Ishikawa (cell line): ENCODE results near the gene AHI1.

Experiments used
- CEBPB ChIP-seq: IDR thresholded peaks from 2 replicates; pipeline ENCODE4 v1.6.1; 2012
- CREB1 ChIP-seq: IDR thresholded peaks from 2 replicates; pipeline ENCODE4 v1.6.1; 2012; ENCODE audit warnings: low read depth
- EGR1 ChIP-seq: IDR thresholded peaks from 2 replicates; pipeline ENCODE4 v1.6.1; 2012
- EP300 ChIP-seq: IDR thresholded peaks from 2 replicates; pipeline ENCODE4 v1.6.1; 2012; ENCODE audit warnings: borderline replicate concordance
- FOXM1 ChIP-seq: IDR thresholded peaks from 2 replicates; pipeline ENCODE4 v1.6.1; 2012; ENCODE audit warnings: low read depth, borderline replicate concordance
- NFIC ChIP-seq: IDR thresholded peaks from 2 replicates; pipeline ENCODE4 v1.6.1; 2012
- RAD21 ChIP-seq: IDR thresholded peaks from 2 replicates; pipeline ENCODE4 v1.6.1; 2012; ENCODE audit warnings: low read depth
- TAF1 ChIP-seq: IDR thresholded peaks from 2 replicates; pipeline ENCODE4 v1.6.1; 2012; ENCODE audit warnings: low read depth, mild to moderate bottlenecking
- TEAD4 ChIP-seq: IDR thresholded peaks from 2 replicates; pipeline ENCODE4 v1.6.1; 2012
- YY1 ChIP-seq: IDR thresholded peaks from 2 replicates; pipeline ENCODE4 v1.6.1; 2012; ENCODE audit warnings: low read depth
- ZBTB7A ChIP-seq: IDR thresholded peaks from 2 replicates; pipeline ENCODE4 v1.6.1; 2012; ENCODE audit warnings: low read depth
- TF ChIP-seq, protein P1 (sequence below): IDR thresholded peaks from 2 replicates; pipeline ENCODE4 v1.6.1; 2012
- TF ChIP-seq, protein P2 (sequence below): IDR thresholded peaks from 2 replicates; pipeline ENCODE4 v1.6.1; 2012; ENCODE audit warnings: low read depth, mild to moderate bottlenecking
- TF ChIP-seq, protein P3 (sequence below): IDR thresholded peaks from 2 replicates; pipeline ENCODE4 v1.6.1; 2012

DNA sequence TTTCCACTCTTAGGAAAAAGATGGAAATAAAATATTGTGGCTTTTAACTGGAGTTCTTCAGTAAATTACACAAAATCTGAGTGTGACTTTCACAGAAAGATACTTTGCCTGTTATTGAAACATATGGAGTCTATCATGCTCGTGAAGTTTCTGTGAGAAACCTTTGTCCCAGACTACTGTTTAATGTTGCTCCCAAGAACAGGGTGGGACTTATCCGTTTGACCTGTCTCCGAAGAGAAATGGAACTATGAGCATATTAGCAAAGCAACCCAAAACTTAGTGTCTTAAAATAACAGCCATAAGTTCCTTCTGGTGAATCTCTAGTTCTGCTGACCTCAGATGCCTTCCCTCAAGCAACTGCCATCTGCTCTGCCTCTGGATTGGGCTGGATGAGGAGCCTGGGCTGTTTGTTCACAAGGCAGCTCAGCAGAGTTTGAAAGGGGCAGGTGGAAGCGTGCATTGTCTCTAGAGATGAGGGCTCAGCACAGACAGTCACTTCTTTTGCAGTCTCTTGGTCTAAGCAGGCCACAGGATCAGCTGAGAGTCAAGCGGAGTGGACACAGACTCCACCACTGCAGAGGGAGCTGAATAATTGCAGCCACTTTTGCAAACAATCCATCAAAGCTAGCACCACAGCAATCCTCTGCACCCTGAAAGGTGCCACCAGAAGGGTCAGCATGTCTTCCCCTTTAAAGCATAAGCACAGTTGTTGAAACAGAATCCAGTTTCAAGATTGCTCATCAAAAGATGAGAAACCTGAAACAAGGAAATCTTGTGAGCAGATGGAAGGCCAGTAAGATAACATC lies 263.7 kb downstream of the AHI1 start:
- TF ChIP-seq YY1 (no peak), TAF1 (no peak), EP300 (no peak), ZBTB7A (no peak), RAD21 (no peak), CEBPB (no peak), CREB1 (no peak), EGR1 (no peak), TEAD4 (no peak), FOXM1 (no peak), NFIC (no peak)
- TF ChIP-seq, protein P1, sequence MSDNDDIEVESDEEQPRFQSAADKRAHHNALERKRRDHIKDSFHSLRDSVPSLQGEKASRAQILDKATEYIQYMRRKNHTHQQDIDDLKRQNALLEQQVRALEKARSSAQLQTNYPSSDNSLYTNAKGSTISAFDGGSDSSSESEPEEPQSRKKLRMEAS, result no peak
- TF ChIP-seq, protein P2, sequence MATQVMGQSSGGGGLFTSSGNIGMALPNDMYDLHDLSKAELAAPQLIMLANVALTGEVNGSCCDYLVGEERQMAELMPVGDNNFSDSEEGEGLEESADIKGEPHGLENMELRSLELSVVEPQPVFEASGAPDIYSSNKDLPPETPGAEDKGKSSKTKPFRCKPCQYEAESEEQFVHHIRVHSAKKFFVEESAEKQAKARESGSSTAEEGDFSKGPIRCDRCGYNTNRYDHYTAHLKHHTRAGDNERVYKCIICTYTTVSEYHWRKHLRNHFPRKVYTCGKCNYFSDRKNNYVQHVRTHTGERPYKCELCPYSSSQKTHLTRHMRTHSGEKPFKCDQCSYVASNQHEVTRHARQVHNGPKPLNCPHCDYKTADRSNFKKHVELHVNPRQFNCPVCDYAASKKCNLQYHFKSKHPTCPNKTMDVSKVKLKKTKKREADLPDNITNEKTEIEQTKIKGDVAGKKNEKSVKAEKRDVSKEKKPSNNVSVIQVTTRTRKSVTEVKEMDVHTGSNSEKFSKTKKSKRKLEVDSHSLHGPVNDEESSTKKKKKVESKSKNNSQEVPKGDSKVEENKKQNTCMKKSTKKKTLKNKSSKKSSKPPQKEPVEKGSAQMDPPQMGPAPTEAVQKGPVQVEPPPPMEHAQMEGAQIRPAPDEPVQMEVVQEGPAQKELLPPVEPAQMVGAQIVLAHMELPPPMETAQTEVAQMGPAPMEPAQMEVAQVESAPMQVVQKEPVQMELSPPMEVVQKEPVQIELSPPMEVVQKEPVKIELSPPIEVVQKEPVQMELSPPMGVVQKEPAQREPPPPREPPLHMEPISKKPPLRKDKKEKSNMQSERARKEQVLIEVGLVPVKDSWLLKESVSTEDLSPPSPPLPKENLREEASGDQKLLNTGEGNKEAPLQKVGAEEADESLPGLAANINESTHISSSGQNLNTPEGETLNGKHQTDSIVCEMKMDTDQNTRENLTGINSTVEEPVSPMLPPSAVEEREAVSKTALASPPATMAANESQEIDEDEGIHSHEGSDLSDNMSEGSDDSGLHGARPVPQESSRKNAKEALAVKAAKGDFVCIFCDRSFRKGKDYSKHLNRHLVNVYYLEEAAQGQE, result no peak
- TF ChIP-seq, protein P3, sequence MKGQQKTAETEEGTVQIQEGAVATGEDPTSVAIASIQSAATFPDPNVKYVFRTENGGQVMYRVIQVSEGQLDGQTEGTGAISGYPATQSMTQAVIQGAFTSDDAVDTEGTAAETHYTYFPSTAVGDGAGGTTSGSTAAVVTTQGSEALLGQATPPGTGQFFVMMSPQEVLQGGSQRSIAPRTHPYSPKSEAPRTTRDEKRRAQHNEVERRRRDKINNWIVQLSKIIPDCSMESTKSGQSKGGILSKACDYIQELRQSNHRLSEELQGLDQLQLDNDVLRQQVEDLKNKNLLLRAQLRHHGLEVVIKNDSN, result no peak
